H9 (cell line): Measurements from ENCODE around the gene UNC5B. TPM values are rescaled to one million over a fixed set of nuclear protein-coding genes. Genes with fewer than 3 reads are reported as not detected.

Source experiments
- DNase-seq: peaks from one replicate; pipeline ENCODE4 v3.0.0-alpha.2; 2017
- H2AFZ ChIP-seq: one replicate; pipeline ENCODE4 v1.6.1; 2013; ENCODE audit warnings: mild to moderate bottlenecking, low read length, control low read depth, moderate library complexity
- H2AK5ac ChIP-seq: 2 replicates; pipeline ENCODE4 v1.6.1; 2013; ENCODE audit warnings: low read length, control low read depth, mixed read lengths; ENCODE audit not compliant: insufficient read length
- H2BK120ac ChIP-seq: one replicate; pipeline ENCODE4 v1.6.1; 2013; ENCODE audit warnings: low read depth, mild to moderate bottlenecking, low read length, control low read depth, inconsistent platforms; ENCODE audit not compliant: poor library complexity, severe bottlenecking
- H2BK12ac ChIP-seq: 2 replicates; pipeline ENCODE4 v1.6.1; 2013; ENCODE audit warnings: low read length, control low read depth, mixed read lengths, low read depth; ENCODE audit not compliant: insufficient read length
- H2BK15ac ChIP-seq: 2 replicates; pipeline ENCODE4 v1.6.1; 2013; ENCODE audit warnings: low read depth, low read length, control low read depth
- H2BK20ac ChIP-seq: one replicate; pipeline ENCODE4 v1.6.1; 2013; ENCODE audit warnings: low read depth, mild to moderate bottlenecking, low read length, control low read depth, inconsistent platforms; ENCODE audit not compliant: poor library complexity, severe bottlenecking
- H2BK5ac ChIP-seq: 2 replicates; pipeline ENCODE4 v1.6.1; 2013; ENCODE audit warnings: low read length, control low read depth, mixed read lengths; ENCODE audit not compliant: insufficient read length
- H3K14ac ChIP-seq: 2 replicates; pipeline ENCODE4 v1.6.1; 2013; ENCODE audit warnings: low read length, control low read depth; ENCODE audit not compliant: insufficient read depth
- H3K18ac ChIP-seq: 2 replicates; pipeline ENCODE4 v1.6.1; 2013; ENCODE audit warnings: low read depth, mild to moderate bottlenecking, mixed read lengths, low read length, control low read depth; ENCODE audit not compliant: insufficient read length
- H3K23ac ChIP-seq: 2 replicates; pipeline ENCODE4 v1.6.1; 2013; ENCODE audit warnings: low read length, control low read depth, mixed read lengths, low read depth; ENCODE audit not compliant: insufficient read length
- H3K23me2 ChIP-seq: 2 replicates; pipeline ENCODE4 v1.6.1; 2013; ENCODE audit warnings: low read depth, mild to moderate bottlenecking, mixed read lengths, low read length, control low read depth; ENCODE audit not compliant: insufficient read length, poor library complexity, severe bottlenecking
- H3K27ac ChIP-seq: 2 replicates; pipeline ENCODE4 v1.5.1; 2013; ENCODE audit warnings: low read length, control low read depth, mixed read lengths, low read depth; ENCODE audit not compliant: insufficient read length
- H3K27me3 ChIP-seq: 2 replicates; pipeline ENCODE4 v1.6.1; 2013; ENCODE audit warnings: low read length, control low read depth, inconsistent platforms; ENCODE audit not compliant: insufficient read depth
- H3K4ac ChIP-seq: 2 replicates; pipeline ENCODE4 v1.6.1; 2013; ENCODE audit warnings: low read depth, mild to moderate bottlenecking, control low read depth, inconsistent platforms, low read length, moderate library complexity
- H3K4me1 ChIP-seq: 2 replicates; pipeline ENCODE4 v1.6.1; 2013; ENCODE audit warnings: low read length, control low read depth, inconsistent platforms; ENCODE audit not compliant: insufficient read depth
- H3K4me2 ChIP-seq: 2 replicates; pipeline ENCODE4 v1.6.1; 2013; ENCODE audit warnings: low read length, control low read depth, mixed read lengths; ENCODE audit not compliant: insufficient read length, insufficient read depth
- H3K56ac ChIP-seq: 2 replicates; pipeline ENCODE4 v1.6.1; 2013; ENCODE audit warnings: low read depth, mild to moderate bottlenecking, mixed read lengths, low read length, control low read depth; ENCODE audit not compliant: insufficient read length
- H3K79me1 ChIP-seq: 2 replicates; pipeline ENCODE4 v1.6.1; 2013; ENCODE audit warnings: low read depth, mild to moderate bottlenecking, moderate library complexity, low read length, control low read depth, inconsistent platforms; ENCODE audit not compliant: insufficient read depth, poor library complexity, severe bottlenecking
- H3K79me2 ChIP-seq: 2 replicates; pipeline ENCODE4 v1.6.1; 2013; ENCODE audit warnings: low read length, control low read depth, inconsistent platforms; ENCODE audit not compliant: insufficient read depth
- H3K9ac ChIP-seq: 2 replicates; pipeline ENCODE4 v1.6.1; 2013; ENCODE audit warnings: low read length, control low read depth, mixed read lengths; ENCODE audit not compliant: insufficient read length; ENCODE audit errors: extremely low read depth
- H3K9me3 ChIP-seq: one replicate; pipeline ENCODE4 v1.6.1; 2013; ENCODE audit warnings: low read depth, low read length, inconsistent platforms; ENCODE audit not compliant: control insufficient read depth
- H3T11ph ChIP-seq: one replicate; pipeline ENCODE4 v1.6.1; 2013; ENCODE audit warnings: mild to moderate bottlenecking, low read length, control low read depth, inconsistent platforms
- H4K20me1 ChIP-seq: one replicate; pipeline ENCODE4 v1.6.1; 2013; ENCODE audit not compliant: control insufficient read depth, insufficient read length, insufficient read depth
- H4K5ac ChIP-seq: 2 replicates; pipeline ENCODE4 v1.6.1; 2013; ENCODE audit warnings: low read depth, mild to moderate bottlenecking, mixed read lengths, low read length, control low read depth; ENCODE audit not compliant: insufficient read length
- H4K8ac ChIP-seq: replicated peaks from 2 replicates; pipeline ENCODE4 v1.6.1; 2013; ENCODE audit warnings: low read length, control low read depth, mixed read lengths, low read depth; ENCODE audit not compliant: insufficient read length
- H4K91ac ChIP-seq: 2 replicates; pipeline ENCODE4 v1.6.1; 2013; ENCODE audit warnings: low read depth, mild to moderate bottlenecking, moderate library complexity, mixed read lengths, low read length, control low read depth; ENCODE audit not compliant: insufficient read length
- H3K27ac Mint-ChIP-seq, 3 experiments: 2 replicates in 2 of 3; 3 replicates in 1 of 3; pipeline ENCODE4 v1.8.0; 2020 to 2021; ENCODE audit warnings: mixed read lengths in 3 of 3, mild to moderate bottlenecking in 1 of 3, moderate library complexity in 1 of 3
- H3K27me3 Mint-ChIP-seq: 2 replicates; pipeline ENCODE4 v1.8.0; 2021; ENCODE audit warnings: low read depth, mild to moderate bottlenecking, moderate library complexity, mixed read lengths
- H3K36me3 Mint-ChIP-seq, 3 experiments: 2 replicates in 2 of 3; 3 replicates in 1 of 3; pipeline ENCODE4 v1.8.0; 2020 to 2021; ENCODE audit warnings: low read depth in 3 of 3, mixed read lengths in 3 of 3; ENCODE audit not compliant: insufficient read depth in 1 of 3
- H3K4me1 Mint-ChIP-seq, 2 experiments: 2 replicates each; pipeline ENCODE4 v1.8.0; 2020; ENCODE audit warnings: mixed read lengths in 2 of 2
- H3K4me3 Mint-ChIP-seq, 2 experiments: 2 replicates in 1 of 2; 3 replicates in 1 of 2; pipeline ENCODE4 v1.8.0; 2020 to 2021; ENCODE audit warnings: mild to moderate bottlenecking in 2 of 2, mixed read lengths in 2 of 2, moderate library complexity in 1 of 2
- H3K9me3 Mint-ChIP-seq, 2 experiments: 2 replicates in 1 of 2; 3 replicates in 1 of 2; pipeline ENCODE4 v1.8.0; 2020; ENCODE audit warnings: mild to moderate bottlenecking in 2 of 2, mixed read lengths in 2 of 2, moderate library complexity in 1 of 2
- CTCF ChIP-seq: fragments of 200-600 bp; sonication (generic); conservative IDR thresholded peaks from 3 replicates; pipeline ENCODE4 v1.8.0; 2021; ENCODE audit warnings: antibody characterized with exemption, mild to moderate bottlenecking
- total RNA-seq: library from RNA; stranded (reverse); gene quantifications from 2 replicates; pipeline ENCODE4 v1.2.1, GENCODE V29; 2021

UNC5B gene
- total RNA-seq, 1 experiment from 2014 or later, result 28.4 TPM

DNA sequence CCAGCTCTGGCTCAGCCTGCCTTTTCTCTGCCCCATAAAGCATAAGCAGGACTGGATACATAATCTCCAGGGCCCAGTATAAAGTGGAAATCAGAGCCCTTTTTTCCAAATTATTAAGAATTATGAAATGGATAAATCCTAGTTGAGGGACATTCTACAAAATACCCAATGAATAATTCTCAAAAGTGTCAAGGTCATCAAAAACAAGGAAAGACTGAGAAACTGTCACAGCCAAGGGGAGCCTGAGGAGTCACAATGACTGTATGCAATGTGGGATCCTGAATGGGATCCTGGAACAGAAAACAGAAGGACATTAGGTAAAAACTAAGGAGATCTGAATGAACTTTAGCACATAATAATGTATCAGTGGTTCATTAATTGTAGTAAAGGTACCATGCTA, 4.8 kb upstream of the UNC5B start:
- Mint-ChIP-seq H3K27me3 (peaks cover 50% of the 10 kb centered on the region), H3K27ac (no peak overlapping the region), H3K4me3 (no peak overlapping the region), H3K4me1 (peaks cover 34 to 37% of the 10 kb centered on the region in 2 experiments), H3K36me3 (no peaks in the 10 kb centered on the region), H3K9me3 (no peaks in the 10 kb centered on the region; a peak in 1 of 5 replicates)
- H3K4ac ChIP-seq, result no peak overlapping the region
- no peak overlapping the region for H2BK20ac ChIP-seq
- no peak overlapping the region for H3K18ac ChIP-seq
- H4K20me1 ChIP-seq, result no peaks in the 10 kb centered on the region
- H3K14ac ChIP-seq, result no peak overlapping the region
- TF ChIP-seq CTCF, result no peak
- no peak overlapping the region for H3K9ac ChIP-seq
- H3K79me1 ChIP-seq, result no peaks in the 10 kb centered on the region
- H3K27me3 ChIP-seq, result peaks cover 14% of the 10 kb centered on the region; the same call in 1 of the 2 replicates
- no peak overlapping the region for H3K4me2 ChIP-seq
- H3T11ph ChIP-seq, result no peak overlapping the region
- H3K9me3 ChIP-seq, result no peaks in the 10 kb centered on the region
- H2BK15ac ChIP-seq, result no peak overlapping the region
- H3K23ac ChIP-seq, result no peak overlapping the region
- H2BK120ac ChIP-seq, result no peak overlapping the region
- no peak overlapping the region for H4K5ac ChIP-seq
- H4K91ac ChIP-seq, result no peak overlapping the region
- no peaks in the 10 kb centered on the region; the same call in none of the 2 replicates for H3K4me1 ChIP-seq
- H3K27ac ChIP-seq, result no peak overlapping the region
- H4K8ac ChIP-seq, result no peak overlapping the region
- no peak overlapping the region for H3K56ac ChIP-seq
- H3K23me2 ChIP-seq, result peaks cover 9% of the 10 kb centered on the region
- H3K79me2 ChIP-seq, result no peaks in the 10 kb centered on the region
- H2AK5ac ChIP-seq, result no peak overlapping the region
- H2BK5ac ChIP-seq, result no peak overlapping the region
- no peak overlapping the region for H2BK12ac ChIP-seq
- H2AFZ ChIP-seq, result no peak overlapping the region
- no peak for DNase-seq
